OCI-LY3 (cell line): ENCODE measurements around the gene LGR4.

Source experiments
- H2AFZ ChIP-seq: fragments of 200-600, 300-600 bp; shearing (Covaris generic); 2 replicates; pipeline ENCODE4 v1.6.0; 2014; ENCODE audit warnings: antibody characterized with exemption, low read depth, low read length
- H3K27ac ChIP-seq: fragments of 200-600, 300-600 bp; sonication (generic); 2 replicates; pipeline ENCODE4 v1.5.1; 2014; ENCODE audit warnings: mild to moderate bottlenecking, low read length, moderate library complexity, mixed read lengths
- H3K27me3 ChIP-seq: fragments of 200-600, 300-600 bp; sonication (generic); 2 replicates; pipeline ENCODE4 v1.6.1; 2014; ENCODE audit warnings: low read depth, low read length, mixed read lengths
- H3K36me3 ChIP-seq: fragments of 200-600, 300-600 bp; sonication (generic); replicated peaks from 2 replicates; pipeline ENCODE3; 2014; ENCODE audit warnings: low read depth, low read length, mixed read lengths
- H3K4me1 ChIP-seq: fragments of 300-600, 200-600 bp; sonication (generic); 2 replicates; pipeline ENCODE4 v1.6.1; 2014; ENCODE audit warnings: low read length, mixed read lengths
- H3K4me2 ChIP-seq: fragments of 200-600, 300-600 bp; sonication (generic); 2 replicates; pipeline ENCODE4 v1.6.1; 2014; ENCODE audit warnings: low read length, mixed read lengths
- H3K4me3 ChIP-seq: fragments of 300-600, 200-600 bp; sonication (generic); 2 replicates; pipeline ENCODE4 v1.5.1; 2014; ENCODE audit warnings: antibody characterized with exemption, mild to moderate bottlenecking, low read length, moderate library complexity
- H3K79me2 ChIP-seq: fragments of 300-600, 200-600 bp; shearing (Covaris generic); 2 replicates; pipeline ENCODE4 v1.6.1; 2014; ENCODE audit warnings: mild to moderate bottlenecking, low read length, mixed read lengths
- H3K9ac ChIP-seq: fragments of 300-600, 200-600 bp; shearing (Covaris generic); 2 replicates; pipeline ENCODE4 v1.6.0; 2014; ENCODE audit warnings: mild to moderate bottlenecking, low read length, moderate library complexity
- H3K9me3 ChIP-seq: fragments of 200-600, 300-600 bp; shearing (Covaris generic); 2 replicates; pipeline ENCODE4 v1.6.1; 2014; ENCODE audit warnings: low read length, mixed read lengths; ENCODE audit not compliant: insufficient read depth
- H4K20me1 ChIP-seq: fragments of 200-600, 300-600 bp; sonication (generic); 2 replicates; pipeline ENCODE4 v1.6.1; 2016; ENCODE audit warnings: low read length, mixed read lengths; ENCODE audit not compliant: insufficient read depth
- CTCF ChIP-seq: fragments of 200-600, 300-600 bp; sonication (generic); IDR thresholded peaks from 2 replicates; pipeline ENCODE4 v1.5.1; 2014; ENCODE audit warnings: antibody characterized with exemption, low read length, low read depth
- EZH2phosphoT487 ChIP-seq: fragments of 200-600 bp; shearing (Covaris generic); IDR thresholded peaks from 2 replicates; pipeline ENCODE4 v1.6.1; 2018; ENCODE audit warnings: antibody characterized with exemption, mixed run types, low read depth

LGR4 gene

GRCh38 chr11:27468209-27468994 is 4.2 kb downstream of the LGR4 start:
- TF ChIP-seq CTCF, result no peak
- TF ChIP-seq EZH2phosphoT487, result no peak
- Histone ChIP-seq H3K4me3 (peak overlapping the region; percentile 93), H2AFZ (no peak overlapping the region), H4K20me1 (peaks cover 16% of the 10 kb centered on the region; the same call in 1 of the 2 replicates), H3K4me2 (peak overlapping the region; percentile 94), H3K27ac (no peak overlapping the region), H3K9ac (no peak overlapping the region), H3K9me3 (no peaks in the 10 kb centered on the region), H3K27me3 (peaks cover 50% of the 10 kb centered on the region), H3K79me2 (no peaks in the 10 kb centered on the region), H3K4me1 (peaks cover 38% of the 10 kb centered on the region), H3K36me3 (no peaks in the 10 kb centered on the region)

GRCh38 chr11:27467181-27467913 is 5.2 kb downstream of the LGR4 start:
- no peak overlapping the region for H3K27ac ChIP-seq
- no peak overlapping the region for H3K4me3 ChIP-seq
- no peaks in the 10 kb centered on the region for H3K9me3 ChIP-seq
- H3K27me3 ChIP-seq, result peaks cover 45% of the 10 kb centered on the region
- peaks cover 38% of the 10 kb centered on the region for H3K4me1 ChIP-seq
- no peak for TF ChIP-seq EZH2phosphoT487
- TF ChIP-seq CTCF, result no peak
- H3K4me2 ChIP-seq, result no peak overlapping the region
- no peaks in the 10 kb centered on the region for H3K36me3 ChIP-seq
- H3K79me2 ChIP-seq, result no peaks in the 10 kb centered on the region
- H4K20me1 ChIP-seq, result peaks cover 16% of the 10 kb centered on the region; the same call in 1 of the 2 replicates
- no peak overlapping the region for H3K9ac ChIP-seq
- H2AFZ ChIP-seq, result no peak overlapping the region

GRCh38 chr11:27466363-27466762 is 6.2 kb downstream of the LGR4 start:
- H3K27me3 ChIP-seq, result peaks cover 42% of the 10 kb centered on the region
- TF ChIP-seq EZH2phosphoT487 (no peak), CTCF (no peak)
- H2AFZ ChIP-seq, result no peak overlapping the region
- no peaks in the 10 kb centered on the region for H3K9me3 ChIP-seq
- no peak overlapping the region for H3K4me2 ChIP-seq
- H3K27ac ChIP-seq, result no peak overlapping the region
- no peak overlapping the region for H3K4me3 ChIP-seq
- no peaks in the 10 kb centered on the region for H3K79me2 ChIP-seq
- H4K20me1 ChIP-seq, result peaks cover 16% of the 10 kb centered on the region; the same call in 1 of the 2 replicates
- H3K36me3 ChIP-seq, result no peaks in the 10 kb centered on the region
- no peak overlapping the region for H3K9ac ChIP-seq
- H3K4me1 ChIP-seq, result peaks cover 37% of the 10 kb centered on the region

- Histone ChIP-seq H3K4me1 (peaks cover 30% of the 10 kb centered on the region), H3K4me3 (no peak overlapping the region), H3K4me2 (no peak overlapping the region), H3K27ac (no peak overlapping the region), H3K9ac (no peak overlapping the region), H3K9me3 (no peaks in the 10 kb centered on the region), H3K79me2 (no peaks in the 10 kb centered on the region), H3K27me3 (peaks cover 34% of the 10 kb centered on the region), H4K20me1 (peaks cover 16% of the 10 kb centered on the region; the same call in 1 of the 2 replicates), H2AFZ (no peak overlapping the region), H3K36me3 (no peaks in the 10 kb centered on the region)
- TF ChIP-seq CTCF, result no peak
- TF ChIP-seq EZH2phosphoT487, result no peak
Observed at GRCh38 chr11:27465629-27466028, 7.0 kb downstream of the LGR4 start.
